Calu3 (cell line): ENCODE data around the gene RAI14. TPM values are rescaled to one million over a fixed set of nuclear protein-coding genes. Genes with fewer than 3 reads are reported as not detected.

Experiments used
- BruUV-seq: library from RNA; stranded (reverse); fragments of 400-500 nt; replicated peaks from 2 replicates; lab custom pipeline; 2021; lab: Mats Ljungman, UMichigan
- CTCF ChIA-PET: fragments of 300-600 bp; sonication (Branson Sonifier 250); formaldehyde crosslinking; loops from one replicate; lab custom pipeline; 2022; ENCODE audit warnings: antibody characterized with exemption; lab: Charles Lee
- DNase-seq: peaks from one replicate; pipeline ENCODE4 v3.0.0; 2022
- H3K27ac Mint-ChIP-seq: one replicate; pipeline ENCODE4 v1.8.0; 2022; ENCODE audit warnings: mixed read lengths; ENCODE audit not compliant: unreplicated experiment
- H3K27me3 Mint-ChIP-seq: one replicate; pipeline ENCODE4 v1.8.0; 2022; ENCODE audit warnings: mixed read lengths; ENCODE audit not compliant: unreplicated experiment
- H3K36me3 Mint-ChIP-seq: one replicate; pipeline ENCODE4 v1.8.0; 2022; ENCODE audit warnings: mild to moderate bottlenecking, moderate library complexity, mixed read lengths; ENCODE audit not compliant: insufficient read depth, unreplicated experiment
- H3K4me1 Mint-ChIP-seq: one replicate; pipeline ENCODE4 v1.8.0; 2022; ENCODE audit warnings: mild to moderate bottlenecking, low read depth, mixed read lengths; ENCODE audit not compliant: unreplicated experiment
- H3K4me3 Mint-ChIP-seq: one replicate; pipeline ENCODE4 v1.8.0; 2022; ENCODE audit warnings: mild to moderate bottlenecking, low read depth, moderate library complexity, mixed read lengths; ENCODE audit not compliant: unreplicated experiment
- H3K9me3 Mint-ChIP-seq: one replicate; pipeline ENCODE4 v1.8.0; 2022; ENCODE audit warnings: low read depth, mixed read lengths; ENCODE audit not compliant: unreplicated experiment
- CTCF ChIP-seq: fragments of 200-600 bp; IDR thresholded peaks from one replicate; pipeline ENCODE4 v1.8.0; 2022; ENCODE audit warnings: antibody characterized with exemption; ENCODE audit not compliant: unreplicated experiment
- intact Hi-C: fragments of 100-400 bp; cut with micrococcal nuclease; formaldehyde crosslinking; loops from one replicate; pipeline ENCODE4 v1.10.0; 2022; ENCODE audit not compliant: unreplicated experiment
- total RNA-seq: library from RNA; stranded (reverse); gene quantifications from 2 replicates; pipeline ENCODE4 v1.2.3, GENCODE V29; 2022

The RAI14 gene
- total RNA-seq, 1 experiment from 2014 or later, result 84.3 TPM

GRCh38 chr5:34685485-34686165, 29.5 kb downstream of the RAI14 start:
- Mint-ChIP-seq H3K4me3 (peak overlapping the region; percentile 60), H3K9me3 (no peaks in the 10 kb centered on the region), H3K27me3 (no peaks in the 10 kb centered on the region), H3K4me1 (peaks cover 74% of the 10 kb centered on the region), H3K36me3 (peaks cover 25% of the 10 kb centered on the region), H3K27ac (peak overlapping the region; percentile 93)
- DNase-seq, result no peak
- intact Hi-C loops, result loop anchor here (5.0 to 10.0 kb wide), 3 partner anchors 88 to 209 kb away; no protein-coding TSS in a partner anchor
- no peak for TF ChIP-seq CTCF
- no TSS peak for BruUV-seq
- CTCF ChIA-PET, result interaction anchor here (0.7 to 1.4 kb wide), 2 partner anchors 86 to 198 kb away, joined by 3 read pairs; no protein-coding TSS in a partner anchor

GRCh38 chr5:34686762-34687268, 30.7 kb downstream of the RAI14 start:
- Mint-ChIP-seq H3K4me3 (peak overlapping the region; percentile 60), H3K36me3 (peaks cover 25% of the 10 kb centered on the region)
- TF ChIP-seq CTCF, result no peak

GRCh38 chr5:34687269-34688011, 31.3 kb downstream of the RAI14 start:
- H3K4me1 Mint-ChIP-seq, result peaks cover 67% of the 10 kb centered on the region
- H3K9me3 Mint-ChIP-seq, result no peaks in the 10 kb centered on the region
- CTCF ChIA-PET, result interaction anchor here (0.7 to 1.7 kb wide), 7 partner anchors 9 to 201 kb away, joined by 3 to 6 read pairs (median 4); partner anchors contain the start of gene RAI14
- no peaks in the 10 kb centered on the region for H3K27me3 Mint-ChIP-seq
- H3K36me3 Mint-ChIP-seq, result peaks cover 25% of the 10 kb centered on the region
- H3K27ac Mint-ChIP-seq, result peak overlapping the region; percentile 93
- TSS peak; percentile 48 for BruUV-seq
- intact Hi-C loops, result loop anchor here (5.0 to 10.0 kb wide), 3 partner anchors 90 to 207 kb away; no protein-coding TSS in a partner anchor
- H3K4me3 Mint-ChIP-seq, result peak overlapping the region; percentile 60
- peak; percentile 24 for DNase-seq
- TF ChIP-seq CTCF, result no peak

More at GRCh38 chr5:34686762-34687268, 30.7 kb downstream of the RAI14 start:
- peak overlapping the region; percentile 93 for H3K27ac Mint-ChIP-seq
- no peaks in the 10 kb centered on the region for H3K9me3 Mint-ChIP-seq
- intact Hi-C loops, result loop anchor here (5.0 to 10.0 kb wide), 3 partner anchors 90 to 208 kb away; no protein-coding TSS in a partner anchor
- H3K4me1 Mint-ChIP-seq, result peaks cover 67% of the 10 kb centered on the region
- H3K27me3 Mint-ChIP-seq, result no peaks in the 10 kb centered on the region
- no TSS peak for BruUV-seq
- peak; percentile 84 for DNase-seq
- CTCF ChIA-PET, result interaction anchor here (0.7 to 1.7 kb wide), 8 partner anchors 10 to 200 kb away, joined by 3 to 6 read pairs (median 4); partner anchors contain the start of gene RAI14
